Stimulated activated CD8-positive, alpha-beta memory T cell treated with anti-CD3 and anti-CD28 coated beads, Interleukin-12 subunit alpha, Interleukin-12 subunit beta, amount 100 ng/mL, for 1 hour (primary cell): ENCODE measurements around the gene TLR5.

Experiments
- DNase-seq: peaks from one replicate; pipeline ENCODE4 v3.0.0-alpha.2; 2020; ENCODE audit warnings: low read depth

The TLR5 gene

GRCh38 chr1:223068900-223069665 is 74.0 kb downstream of the TLR5 start:
- no peak for DNase-seq

GRCh38 chr1:223067914-223068313 is 75.1 kb downstream of the TLR5 start:
- no peak for DNase-seq

GRCh38 chr1:223066415-223066814 is 76.6 kb downstream of the TLR5 start:
- DNase-seq = no peak

- DNase-seq = no peak
These were observed 80.9 kb downstream of the TLR5 start for GRCh38 chr1:223062177-223062576.

GRCh38 chr1:223059526-223059925 is 83.5 kb downstream of the TLR5 start:
- DNase-seq = no peak
